Right hindlimb (tissue), 1 donor: Measurements from ENCODE around the gene ENOPH1.
"Not testable (repeated sequence)": the region's sequence is repeated elsewhere in the genome, so short reads cannot be mapped to it uniquely, and the experiment has no call there.

ENCODE experiments used
- DNase-seq: peaks from one replicate; pipeline ENCODE4 v3.0.0-alpha.2; 2018

The ENOPH1 gene

GRCh38 chr4:82473621-82474164 lies 43.3 kb downstream of the ENOPH1 start:
- DNase-seq: no peak

- not testable (repeated sequence) for DNase-seq
These were observed 45.5 kb downstream of the ENOPH1 start for GRCh38 chr4:82475931-82476330.

- not testable (repeated sequence) for DNase-seq
These were observed 47.1 kb downstream of the ENOPH1 start for GRCh38 chr4:82477469-82477868.

- DNase-seq: no peak
These were observed 49.2 kb downstream of the ENOPH1 start for GRCh38 chr4:82479562-82479961.

GRCh38 chr4:82480771-82481505 lies 50.5 kb downstream of the ENOPH1 start:
- DNase-seq: no peak

GRCh38 chr4:82481506-82481840 lies 51.1 kb downstream of the ENOPH1 start:
- DNase-seq: no peak

GRCh38 chr4:82482387-82482786 lies 52.0 kb downstream of the ENOPH1 start:
- no peak for DNase-seq

GRCh38 chr4:82484996-82485783 lies 54.8 kb downstream of the ENOPH1 start:
- no peak for DNase-seq

GRCh38 chr4:82489076-82489475 lies 58.7 kb downstream of the ENOPH1 start:
- DNase-seq: no peak

GRCh38 chr4:82489987-82490386 lies 59.6 kb downstream of the ENOPH1 start:
- no peak for DNase-seq

GRCh38 chr4:82491251-82491960 lies 61.0 kb downstream of the ENOPH1 start:
- peak; percentile 49 for DNase-seq

- DNase-seq: no peak
These were observed 63.5 kb downstream of the ENOPH1 start for GRCh38 chr4:82493721-82494425.

- DNase-seq: no peak
These were observed 65.3 kb downstream of the ENOPH1 start for GRCh38 chr4:82495666-82496065.

- DNase-seq: no peak
These were observed 66.0 kb downstream of the ENOPH1 start for GRCh38 chr4:82496349-82496748.

- DNase-seq: no peak
These were observed 69.5 kb downstream of the ENOPH1 start for GRCh38 chr4:82499738-82500434.

GRCh38 chr4:82500435-82501153 lies 70.2 kb downstream of the ENOPH1 start:
- DNase-seq: no peak

- no peak for DNase-seq
These were observed 70.7 kb downstream of the ENOPH1 start for GRCh38 chr4:82501154-82501442.

- DNase-seq: no peak
These were observed 77.6 kb downstream of the ENOPH1 start for GRCh38 chr4:82508011-82508410.

GRCh38 chr4:82508806-82509428 lies 78.5 kb downstream of the ENOPH1 start:
- DNase-seq: no peak

- no peak for DNase-seq
These were observed 79.8 kb downstream of the ENOPH1 start for GRCh38 chr4:82510216-82510615.
